ENCODE results near the gene INKA2. TPM values are rescaled to one million over a fixed set of nuclear protein-coding genes. Genes with fewer than 3 reads are reported as not detected.

The INKA2 gene
- total RNA-seq, 1 donor = 3.6 TPM

DNA sequence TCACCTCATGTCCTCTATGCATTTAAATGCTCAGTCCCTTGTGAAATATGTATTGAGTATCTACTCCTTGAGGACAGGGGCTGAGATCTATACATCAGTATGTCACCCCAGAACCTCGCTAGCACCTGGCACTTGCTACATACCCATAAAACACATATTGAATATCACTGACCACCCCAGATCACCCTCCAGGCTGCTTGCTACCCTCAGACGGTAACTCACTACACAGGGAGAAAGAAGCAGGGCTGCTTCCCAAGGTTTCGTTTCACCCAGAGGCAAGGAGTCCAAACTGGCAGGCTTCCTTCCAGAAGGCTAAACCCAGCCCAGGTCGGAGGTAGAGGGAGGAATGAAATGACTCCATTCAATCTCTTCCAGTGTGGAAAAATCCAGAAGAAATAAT is 8.5 kb downstream of the INKA2 start:
- Histone ChIP-seq H3K4me1 (ENCODE audit: insufficient read depth, low read length) (peaks cover 32% of the 10 kb centered on the region), H3K79me2 (ENCODE audit: insufficient read depth, low read length) (peaks cover 46% of the 10 kb centered on the region), H3K27me3 (ENCODE audit: insufficient read depth, low read length) (no peaks in the 10 kb centered on the region), H3K9me3 (ENCODE audit: low read depth, low read length) (no peaks in the 10 kb centered on the region), H2AFZ (ENCODE audit: low read length) (no peak overlapping the region), H4K20me1 (ENCODE audit: insufficient read depth, low read length) (peaks cover 32% of the 10 kb centered on the region), H3K36me3 (ENCODE audit: insufficient read depth, low read length) (peaks cover 15% of the 10 kb centered on the region), H3K4me3 (ENCODE audit: insufficient read depth, low read length) (no peak overlapping the region), H3K27ac (ENCODE audit: low read depth, low read length) (no peak overlapping the region), H3K4me2 (ENCODE audit: insufficient read depth, low read length) (no peak overlapping the region)
- TF ChIP-seq, protein P1, sequence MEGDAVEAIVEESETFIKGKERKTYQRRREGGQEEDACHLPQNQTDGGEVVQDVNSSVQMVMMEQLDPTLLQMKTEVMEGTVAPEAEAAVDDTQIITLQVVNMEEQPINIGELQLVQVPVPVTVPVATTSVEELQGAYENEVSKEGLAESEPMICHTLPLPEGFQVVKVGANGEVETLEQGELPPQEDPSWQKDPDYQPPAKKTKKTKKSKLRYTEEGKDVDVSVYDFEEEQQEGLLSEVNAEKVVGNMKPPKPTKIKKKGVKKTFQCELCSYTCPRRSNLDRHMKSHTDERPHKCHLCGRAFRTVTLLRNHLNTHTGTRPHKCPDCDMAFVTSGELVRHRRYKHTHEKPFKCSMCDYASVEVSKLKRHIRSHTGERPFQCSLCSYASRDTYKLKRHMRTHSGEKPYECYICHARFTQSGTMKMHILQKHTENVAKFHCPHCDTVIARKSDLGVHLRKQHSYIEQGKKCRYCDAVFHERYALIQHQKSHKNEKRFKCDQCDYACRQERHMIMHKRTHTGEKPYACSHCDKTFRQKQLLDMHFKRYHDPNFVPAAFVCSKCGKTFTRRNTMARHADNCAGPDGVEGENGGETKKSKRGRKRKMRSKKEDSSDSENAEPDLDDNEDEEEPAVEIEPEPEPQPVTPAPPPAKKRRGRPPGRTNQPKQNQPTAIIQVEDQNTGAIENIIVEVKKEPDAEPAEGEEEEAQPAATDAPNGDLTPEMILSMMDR (IDR thresholded peaks at IDR 0.05; ENCODE audit: extremely low read depth, low read depth, low read length) = no peak
- no peak for DNase-seq (ENCODE audit: insufficient read length, low spot score, missing footprints)

DNA sequence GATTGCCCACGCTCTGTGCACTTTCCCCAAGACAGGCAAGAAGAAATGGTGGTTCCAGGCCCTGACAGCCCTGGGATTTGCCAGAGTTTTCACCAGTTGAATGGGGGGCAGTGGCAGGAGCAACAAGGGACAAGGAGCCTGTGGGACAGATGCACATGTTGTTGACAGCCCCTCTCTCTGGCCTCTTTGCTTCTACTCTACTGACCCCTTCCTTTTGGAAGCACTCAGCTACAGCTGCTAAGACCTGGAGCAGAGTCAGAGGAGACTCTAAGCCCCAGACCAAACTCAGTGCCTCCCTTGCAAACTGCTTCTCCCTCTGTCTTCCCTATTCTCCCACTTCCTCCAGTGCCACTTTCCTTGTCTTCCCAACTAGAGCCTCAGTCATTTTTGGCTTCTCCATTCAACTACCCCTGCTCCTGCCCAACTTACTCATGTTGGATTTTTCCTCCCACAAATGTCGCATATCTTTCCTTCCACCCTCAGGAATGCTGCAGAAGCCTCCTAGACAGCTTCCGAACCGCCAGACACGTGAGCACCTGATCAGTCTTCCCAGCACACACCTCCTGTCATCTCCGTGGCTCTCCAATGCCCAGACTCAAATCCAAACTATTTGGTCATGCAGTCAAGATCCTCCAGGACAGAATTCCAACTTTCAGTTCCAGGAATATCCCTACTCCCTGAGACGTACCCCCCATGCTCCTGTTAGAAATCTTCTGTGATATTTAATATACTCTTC is 9.1 kb downstream of the INKA2 start:
- peaks cover 32% of the 10 kb centered on the region for H4K20me1 ChIP-seq (ENCODE audit: insufficient read depth, low read length)
- no peak overlapping the region for H3K4me3 ChIP-seq (ENCODE audit: insufficient read depth, low read length)
- no peak for DNase-seq (ENCODE audit: insufficient read length, low spot score, missing footprints)
- peaks cover 26% of the 10 kb centered on the region for H3K4me1 ChIP-seq (ENCODE audit: insufficient read depth, low read length)
- TF ChIP-seq, protein P1 (IDR thresholded peaks at IDR 0.05; ENCODE audit: extremely low read depth, low read depth, low read length) = no peak
- peaks cover 15% of the 10 kb centered on the region for H3K36me3 ChIP-seq (ENCODE audit: insufficient read depth, low read length)
- no peak overlapping the region for H2AFZ ChIP-seq (ENCODE audit: low read length)
- no peaks in the 10 kb centered on the region for H3K9me3 ChIP-seq (ENCODE audit: low read depth, low read length)
- H3K27me3 ChIP-seq (ENCODE audit: insufficient read depth, low read length) = no peaks in the 10 kb centered on the region
- no peak overlapping the region for H3K27ac ChIP-seq (ENCODE audit: low read depth, low read length)
- H3K79me2 ChIP-seq (ENCODE audit: insufficient read depth, low read length) = peaks cover 44% of the 10 kb centered on the region
- no peak overlapping the region for H3K4me2 ChIP-seq (ENCODE audit: insufficient read depth, low read length)

DNA sequence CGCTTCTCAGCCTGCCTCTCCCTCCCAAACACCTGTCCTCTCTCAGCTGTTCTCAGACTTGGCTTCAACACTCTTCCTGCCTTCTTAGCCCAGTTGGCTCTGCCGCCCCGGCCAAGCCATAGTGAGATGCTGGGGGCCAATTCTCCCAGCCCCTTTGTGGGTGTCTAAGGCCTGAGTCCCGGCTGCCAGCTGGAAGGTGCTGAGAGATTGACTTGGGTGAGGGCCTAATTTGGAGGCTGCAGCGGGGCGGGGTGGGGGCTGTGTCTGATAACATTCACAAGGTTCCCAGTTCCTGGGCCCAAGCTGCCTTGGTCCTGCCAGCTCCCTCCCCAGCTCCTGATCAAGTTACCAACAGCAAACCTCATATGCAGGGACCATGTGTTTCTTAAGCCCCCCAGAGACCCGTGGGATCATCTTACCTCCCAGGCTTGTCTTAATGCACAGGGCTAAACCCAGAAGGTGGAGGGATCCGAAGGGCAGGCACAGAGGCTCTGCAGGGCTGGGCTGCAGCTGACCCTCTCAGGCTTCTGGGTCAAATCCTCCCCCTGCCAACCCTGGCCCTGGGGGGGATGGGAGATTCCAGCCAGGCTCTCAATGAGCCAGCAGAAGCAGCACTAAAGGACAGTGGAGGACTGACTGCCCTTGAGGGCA is 9.8 kb downstream of the INKA2 start:
- Histone ChIP-seq H3K4me3 (ENCODE audit: insufficient read depth, low read length) (no peak overlapping the region), H2AFZ (ENCODE audit: low read length) (no peak overlapping the region), H3K27me3 (ENCODE audit: insufficient read depth, low read length) (no peaks in the 10 kb centered on the region), H3K36me3 (ENCODE audit: insufficient read depth, low read length) (peaks cover 15% of the 10 kb centered on the region), H3K79me2 (ENCODE audit: insufficient read depth, low read length) (peaks cover 41% of the 10 kb centered on the region), H3K27ac (ENCODE audit: low read depth, low read length) (no peak overlapping the region), H3K4me1 (ENCODE audit: insufficient read depth, low read length) (peaks cover 20% of the 10 kb centered on the region), H3K9me3 (ENCODE audit: low read depth, low read length) (no peaks in the 10 kb centered on the region), H4K20me1 (ENCODE audit: insufficient read depth, low read length) (peaks cover 32% of the 10 kb centered on the region), H3K4me2 (ENCODE audit: insufficient read depth, low read length) (no peak overlapping the region)
- TF ChIP-seq, protein P1 (IDR thresholded peaks at IDR 0.05; ENCODE audit: extremely low read depth, low read depth, low read length) = no peak
- DNase-seq (ENCODE audit: insufficient read length, low spot score, missing footprints) = no peak

DNA sequence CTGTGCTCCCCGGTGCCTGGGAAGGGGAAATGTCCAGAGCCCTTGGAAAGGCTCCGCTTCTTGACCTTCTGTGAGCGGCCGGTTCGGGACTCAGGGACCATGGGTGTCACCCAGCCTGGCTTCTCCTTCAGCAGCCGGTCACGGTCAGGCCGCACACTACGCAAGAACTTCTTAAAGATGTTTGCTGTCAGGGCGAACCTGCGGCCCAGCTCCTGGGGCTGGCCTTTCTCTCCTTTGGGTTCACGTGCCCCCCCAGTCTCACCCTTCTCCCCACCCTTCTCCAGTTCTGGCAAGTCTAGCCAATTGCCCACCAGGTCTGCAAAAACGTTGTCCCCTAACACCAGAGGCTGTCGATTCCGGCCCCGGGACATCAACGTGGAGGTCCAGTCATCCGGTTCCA is 12.1 kb downstream of the INKA2 start:
- Histone ChIP-seq H4K20me1 (ENCODE audit: insufficient read depth, low read length) (peaks cover 32% of the 10 kb centered on the region), H3K4me3 (ENCODE audit: insufficient read depth, low read length) (no peak overlapping the region)

More for the DNA sequence above, 12.1 kb downstream of the INKA2 start:
- TF ChIP-seq, protein P1 (IDR thresholded peaks at IDR 0.05; ENCODE audit: extremely low read depth, low read depth, low read length) = no peak
- no peak for DNase-seq (ENCODE audit: insufficient read length, low spot score, missing footprints)
- Histone ChIP-seq H3K27me3 (ENCODE audit: insufficient read depth, low read length) (no peaks in the 10 kb centered on the region), H3K79me2 (ENCODE audit: insufficient read depth, low read length) (peaks cover 29% of the 10 kb centered on the region), H3K9me3 (ENCODE audit: low read depth, low read length) (no peaks in the 10 kb centered on the region), H3K4me2 (ENCODE audit: insufficient read depth, low read length) (no peak overlapping the region), H3K27ac (ENCODE audit: low read depth, low read length) (no peak overlapping the region), H3K36me3 (ENCODE audit: insufficient read depth, low read length) (peaks cover 15% of the 10 kb centered on the region), H3K4me1 (ENCODE audit: insufficient read depth, low read length) (peaks cover 7% of the 10 kb centered on the region), H2AFZ (ENCODE audit: low read length) (no peak overlapping the region)

Data from osteoblast (primary cell).